Gastroesophageal sphincter (tissue), 4 donors: Measurements from ENCODE around the gene PUS7L. TPM values are rescaled to one million over a fixed set of nuclear protein-coding genes. Genes with fewer than 3 reads are reported as not detected.

Experiments
- ATAC-seq: fragments of 150-250 bp; one replicate; pipeline ENCODE4 v1.9.1; 2016; ENCODE audit warnings: mild to moderate bottlenecking, moderate library complexity
- H3K27ac ChIP-seq, 4 donors: fragments of 200-600 bp; sonication (generic) in 3 of 4; 1 replicate in 3 of 4; 2 replicates in 1 of 4; pipeline ENCODE4 v1.5.1; 2016 to 2019
- H3K27me3 ChIP-seq: fragments of 200-600 bp; sonication (generic); one replicate; pipeline ENCODE4 v1.5.1; 2019
- H3K36me3 ChIP-seq, 2 donors: fragments of 200-600 bp; sonication (generic); one replicate each; pipeline ENCODE4 v1.5.1; 2019; ENCODE audit warnings: control low read depth in 1 of 2
- H3K4me1 ChIP-seq, 3 donors: fragments of 200-600 bp; sonication (generic); 1 replicate in 2 of 3; 2 replicates in 1 of 3; pipeline ENCODE4 v1.5.1; 2016 to 2019; ENCODE audit warnings: control low read depth in 2 of 3
- H3K4me3 ChIP-seq, 2 donors: fragments of 200-600 bp; sonication (generic); one replicate each; pipeline ENCODE4 v1.5.1; 2019; ENCODE audit warnings: mild to moderate bottlenecking in 1 of 2, moderate library complexity in 1 of 2
- H3K9me3 ChIP-seq, 3 donors: fragments of 200-600 bp; sonication (generic); one replicate each; pipeline ENCODE4 v1.5.1; 2017 to 2019; ENCODE audit warnings: control low read depth in 2 of 3
- EP300 ChIP-seq: sonication (generic); formaldehyde crosslinking; IDR thresholded peaks from one replicate; pipeline ENCODE4 v1.6.1; 2017; ENCODE audit warnings: antibody characterized with exemption, mild to moderate bottlenecking
- POLR2A ChIP-seq, 2 donors: fragments of 450-650 bp; IDR thresholded peaks; one replicate each; pipeline ENCODE4 v1.6.1; 2017; ENCODE audit warnings: antibody characterized with exemption in 2 of 2, mild to moderate bottlenecking in 2 of 2, moderate library complexity in 1 of 2
- POLR2AphosphoS5 ChIP-seq: sonication (generic); formaldehyde crosslinking; IDR thresholded peaks from one replicate; pipeline ENCODE4 v1.6.1; 2017; ENCODE audit warnings: antibody characterized with exemption
- WGBS, 2 donors: methylation state at CpG; one replicate each; pipeline ENCODE4 v1.1.5; 2018; ENCODE audit warnings: low coverage in 1 of 2; 5-methylcytosine and 5-hydroxymethylcytosine counted together
- total RNA-seq, 4 donors: library from RNA; depleted of rRNA; stranded (reverse); fragments of >200 nt; gene quantifications; one replicate each; pipeline ENCODE4 v1.1.0, GENCODE V29; 2016
- TF ChIP-seq, protein P1 (sequence below), 4 experiments: fragments of 200-600 bp in 2 of 4; fragments of 450-650 bp in 2 of 4; sonication (generic) in 1 of 4; IDR thresholded peaks; one replicate each; pipeline ENCODE4 v1.5.1; 2017 to 2019; ENCODE audit warnings: antibody characterized with exemption in 4 of 4, mild to moderate bottlenecking in 2 of 4, moderate library complexity in 2 of 4

The PUS7L gene
- total RNA-seq, 4 donors from 2014 or later: 5.4 to 11.7 (median 9.7) TPM

DNA sequence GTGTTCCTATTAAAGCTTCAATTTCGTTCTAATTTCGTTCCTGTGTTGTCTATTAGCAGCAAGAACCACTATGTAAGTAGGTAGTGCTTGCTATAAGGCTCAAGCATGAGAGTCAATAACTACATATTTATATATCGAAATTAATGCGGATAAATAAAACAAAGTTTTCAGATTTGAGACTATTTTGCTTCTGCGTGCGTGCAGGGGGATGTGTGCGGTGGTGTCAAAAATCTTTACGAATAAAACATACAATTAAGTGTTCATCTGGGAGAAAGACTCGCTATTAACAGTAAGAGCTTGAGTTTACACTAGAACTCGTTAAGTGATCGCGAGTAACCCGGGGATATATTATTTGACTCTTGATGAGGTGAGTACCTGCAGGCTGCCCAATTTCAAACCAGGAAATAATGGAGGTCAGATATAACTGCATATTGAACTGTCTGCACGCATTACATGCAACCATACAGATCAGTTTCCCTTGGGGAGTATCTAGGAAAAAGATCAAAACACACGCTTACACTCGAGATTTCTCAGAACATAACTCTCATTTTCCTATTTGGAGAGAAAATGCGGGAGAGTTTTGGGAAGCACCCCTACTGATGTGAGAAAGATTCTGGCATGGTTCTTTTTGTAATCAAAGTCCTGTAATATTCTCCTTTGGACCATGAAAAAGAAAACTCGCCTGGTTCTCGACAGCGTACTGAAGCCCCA, 46.7 kb upstream of the PUS7L start:
- H3K9me3 ChIP-seq: no peaks in the 10 kb centered on the region
- TF ChIP-seq EP300 (no peak), POLR2AphosphoS5 (no peak), POLR2A (IDR thresholded peaks at IDR 0.05) (no peak)
- TF ChIP-seq, protein P1, sequence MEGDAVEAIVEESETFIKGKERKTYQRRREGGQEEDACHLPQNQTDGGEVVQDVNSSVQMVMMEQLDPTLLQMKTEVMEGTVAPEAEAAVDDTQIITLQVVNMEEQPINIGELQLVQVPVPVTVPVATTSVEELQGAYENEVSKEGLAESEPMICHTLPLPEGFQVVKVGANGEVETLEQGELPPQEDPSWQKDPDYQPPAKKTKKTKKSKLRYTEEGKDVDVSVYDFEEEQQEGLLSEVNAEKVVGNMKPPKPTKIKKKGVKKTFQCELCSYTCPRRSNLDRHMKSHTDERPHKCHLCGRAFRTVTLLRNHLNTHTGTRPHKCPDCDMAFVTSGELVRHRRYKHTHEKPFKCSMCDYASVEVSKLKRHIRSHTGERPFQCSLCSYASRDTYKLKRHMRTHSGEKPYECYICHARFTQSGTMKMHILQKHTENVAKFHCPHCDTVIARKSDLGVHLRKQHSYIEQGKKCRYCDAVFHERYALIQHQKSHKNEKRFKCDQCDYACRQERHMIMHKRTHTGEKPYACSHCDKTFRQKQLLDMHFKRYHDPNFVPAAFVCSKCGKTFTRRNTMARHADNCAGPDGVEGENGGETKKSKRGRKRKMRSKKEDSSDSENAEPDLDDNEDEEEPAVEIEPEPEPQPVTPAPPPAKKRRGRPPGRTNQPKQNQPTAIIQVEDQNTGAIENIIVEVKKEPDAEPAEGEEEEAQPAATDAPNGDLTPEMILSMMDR (IDR thresholded peaks at IDR 0.05): peak in 1 of 4 experiments; percentile 19
- H3K4me1 ChIP-seq: peaks cover 0 to 36% (median 6%) of the 10 kb centered on the region in 3 donors
- H3K36me3 ChIP-seq: peaks cover 3 to 22% of the 10 kb centered on the region in 2 donors
- ATAC-seq: no peak
- WGBS, 2 donors: 4 to 5% methylated on average over 17 to 18 of the region's 20 CpGs
- H3K27ac ChIP-seq: peak overlapping the region; percentile 94 to 99 (median 96)
- H3K27me3 ChIP-seq: no peaks in the 10 kb centered on the region
- H3K4me3 ChIP-seq: peak overlapping the region; percentile 83 to 100

DNA sequence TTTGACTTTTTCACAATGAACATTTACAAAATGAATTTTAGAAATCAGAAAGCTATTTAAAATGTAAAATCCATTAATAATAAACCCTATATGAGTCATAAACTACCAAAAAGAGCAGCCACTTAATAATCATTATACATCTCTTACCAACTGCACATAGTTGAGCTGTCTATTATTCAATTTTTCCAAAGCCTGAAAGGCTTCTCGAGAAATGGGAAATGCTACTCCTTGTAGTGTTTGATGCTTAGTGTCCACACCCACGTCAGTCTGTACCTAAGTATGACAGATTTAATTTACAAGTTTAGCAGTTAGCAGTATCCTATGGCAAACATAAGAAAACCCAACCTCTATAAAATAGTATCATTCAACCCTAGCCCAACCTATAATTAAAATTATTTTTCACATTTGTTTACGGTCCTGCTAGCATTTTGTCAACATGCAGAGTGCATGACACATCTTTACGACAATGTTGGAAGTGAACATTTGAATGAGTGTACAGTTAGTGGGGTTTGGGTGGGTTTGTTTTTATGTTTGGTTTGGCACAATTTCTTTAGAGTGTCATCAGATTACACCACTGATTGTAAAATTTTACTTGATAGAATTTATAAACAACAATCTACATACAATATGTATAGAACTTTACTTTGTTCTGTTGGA, 39.1 kb upstream of the PUS7L start:
- H3K36me3 ChIP-seq: peaks cover 13 to 87% of the 10 kb centered on the region in 2 donors
- no peak overlapping the region for H3K4me3 ChIP-seq
- TF ChIP-seq EP300 (no peak), POLR2AphosphoS5 (no peak), POLR2A (IDR thresholded peaks at IDR 0.05) (no peak)
- TF ChIP-seq, protein P1 (IDR thresholded peaks at IDR 0.05): no peak
- no peak overlapping the region for H3K27ac ChIP-seq
- H3K4me1 ChIP-seq: peaks cover 0 to 2% (median 0%) of the 10 kb centered on the region in 3 donors
- no peaks in the 10 kb centered on the region for H3K9me3 ChIP-seq
- 76 to 79% methylated on average over 4 of the region's 4 CpGs for WGBS, 2 donors
- no peak for ATAC-seq
- no peaks in the 10 kb centered on the region for H3K27me3 ChIP-seq

DNA sequence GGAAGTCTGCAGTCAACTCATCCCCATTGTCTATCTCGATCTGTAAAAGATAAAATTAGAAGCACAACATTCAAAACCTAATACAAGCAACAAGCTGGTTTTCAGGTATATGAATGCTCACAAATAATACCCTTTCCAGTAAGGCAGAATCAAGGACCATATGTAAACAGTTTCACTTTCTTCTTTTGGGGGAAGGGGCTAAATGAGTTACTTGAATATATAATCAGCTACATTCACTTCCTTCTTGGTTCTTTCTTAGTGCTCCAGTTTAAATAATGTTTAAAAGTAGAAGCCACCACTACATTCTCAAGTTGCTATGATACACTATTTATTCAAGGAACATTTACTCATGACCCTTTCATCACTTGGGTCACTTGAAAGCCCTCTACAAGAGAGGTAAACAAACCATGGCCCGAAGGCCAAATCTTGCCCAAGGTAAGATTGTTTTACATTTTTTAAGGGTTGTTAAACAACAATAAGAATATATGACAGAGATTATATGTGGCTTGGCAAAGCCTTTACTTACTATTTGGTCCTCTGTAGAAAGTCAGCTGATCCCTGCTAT, 37.2 kb upstream of the PUS7L start:
- ATAC-seq: no peak
- Histone ChIP-seq H3K27ac (no peak overlapping the region), H3K36me3 (peaks cover 13 to 75% of the 10 kb centered on the region in 2 donors), H3K27me3 (no peaks in the 10 kb centered on the region), H3K4me1 (no peaks in the 10 kb centered on the region), H3K4me3 (no peak overlapping the region), H3K9me3 (no peaks in the 10 kb centered on the region)
- WGBS, 2 donors: 49 to 67% methylated on average over 2 of the region's 2 CpGs
- TF ChIP-seq EP300 (no peak), POLR2A (IDR thresholded peaks at IDR 0.05) (no peak), POLR2AphosphoS5 (no peak)
- TF ChIP-seq, protein P1 (IDR thresholded peaks at IDR 0.05): no peak

DNA sequence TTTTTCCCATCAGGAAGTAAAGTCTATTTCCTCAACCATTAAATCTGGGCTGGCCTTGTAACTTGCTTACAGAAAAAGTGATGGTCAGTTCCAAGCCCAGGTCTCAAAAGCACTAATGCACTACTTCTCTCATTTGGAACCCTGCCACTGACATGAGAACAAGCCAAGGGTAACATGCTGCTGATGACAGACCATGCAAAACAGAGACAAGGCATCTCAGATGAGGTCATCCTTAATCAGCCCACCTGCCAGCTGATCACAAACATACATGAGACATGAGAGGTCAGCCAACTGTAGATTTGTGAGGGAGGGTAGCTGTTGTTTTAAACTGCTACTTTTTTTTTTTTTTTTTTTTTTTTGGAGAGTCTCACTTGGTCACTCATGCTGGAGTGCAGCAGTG, 31.4 kb upstream of the PUS7L start:
- TF ChIP-seq POLR2A (IDR thresholded peaks at IDR 0.05): no peak
- TF ChIP-seq, protein P1 (IDR thresholded peaks at IDR 0.05): no peak
- TF ChIP-seq EP300: no peak
- TF ChIP-seq POLR2AphosphoS5: no peak
- H3K9me3 ChIP-seq: no peaks in the 10 kb centered on the region
- H3K27me3 ChIP-seq: no peaks in the 10 kb centered on the region
- no peaks in the 10 kb centered on the region for H3K4me1 ChIP-seq
- no peak for ATAC-seq
- H3K4me3 ChIP-seq: no peak overlapping the region
- H3K36me3 ChIP-seq: peaks cover 0 to 52% of the 10 kb centered on the region in 2 donors
- no peak overlapping the region for H3K27ac ChIP-seq
